Esophagus muscularis mucosa (tissue), 4 donors: ENCODE results near the gene SPINT2. TPM values are rescaled to one million over a fixed set of nuclear protein-coding genes. Genes with fewer than 3 reads are reported as not detected.
A peak's percentile ranks its signal among the peaks of the same experiment; 100 is the strongest.

ENCODE experiments used
- DNase-seq: peaks from one replicate; pipeline ENCODE4 v3.0.0-alpha.2; 2017; ENCODE audit errors: extremely low spot score
- H3K27ac ChIP-seq, 4 donors: fragments of 200-600 bp; sonication (generic); replicated peaks in 1 of 4; 1 replicate in 3 of 4; 2 replicates in 1 of 4; pipeline ENCODE4 v1.5.1; 2016 to 2019; ENCODE audit warnings: mild to moderate bottlenecking in 1 of 4
- H3K27me3 ChIP-seq, 4 donors: fragments of 200-600 bp; sonication (generic); one replicate each; pipeline versions ENCODE4 v1.5.1 to v1.6.0; 2016 to 2019
- H3K36me3 ChIP-seq, 4 donors: fragments of 200-600 bp; sonication (generic); one replicate each; pipeline ENCODE4 v1.5.1; 2016 to 2019
- H3K4me1 ChIP-seq, 4 donors: fragments of 200-600 bp; sonication (generic); one replicate each; pipeline ENCODE4 v1.5.1; 2016 to 2019
- H3K4me3 ChIP-seq, 4 donors: fragments of 200-600 bp; sonication (generic); 1 replicate in 2 of 4; 2 replicates in 2 of 4; pipeline ENCODE4 v1.5.1; 2016 to 2019; ENCODE audit warnings: mild to moderate bottlenecking in 4 of 4, moderate library complexity in 1 of 4
- H3K9me3 ChIP-seq, 4 donors: fragments of 200-600 bp; sonication (generic); 1 replicate in 3 of 4; 2 replicates in 1 of 4; pipeline ENCODE4 v1.5.1; 2016 to 2019
- EP300 ChIP-seq: sonication (generic); formaldehyde crosslinking; IDR thresholded peaks from one replicate; pipeline ENCODE4 v1.6.1; 2017; ENCODE audit warnings: antibody characterized with exemption
- POLR2A ChIP-seq: fragments of 450-650 bp; IDR thresholded peaks from one replicate; pipeline ENCODE4 v1.6.1; 2017; ENCODE audit warnings: antibody characterized with exemption, moderate library complexity, mild to moderate bottlenecking, low read depth
- POLR2AphosphoS5 ChIP-seq, 2 donors: sonication (generic); formaldehyde crosslinking; IDR thresholded peaks; one replicate each; pipeline ENCODE4 v1.6.1; 2017; ENCODE audit warnings: antibody characterized with exemption in 2 of 2
- WGBS: methylation state at CpG from one replicate; pipeline ENCODE4 v1.1.5; 2018; 5-methylcytosine and 5-hydroxymethylcytosine counted together
- intact Hi-C: fragments of 100-400 bp; cut with DNase I; formaldehyde crosslinking; loops from one replicate; pipeline ENCODE4 v1.15.1; 2023
- total RNA-seq, 4 donors: library from RNA; depleted of rRNA; stranded (reverse); fragments of >200 nt; gene quantifications; one replicate each; pipeline versions ENCODE4 v1.1.0 to v1.2.1, GENCODE V29; 2016
- TF ChIP-seq, protein P1 (sequence below), 3 experiments: fragments of 200-600 bp in 2 of 3; fragments of 450-650 bp in 1 of 3; sonication (generic) in 2 of 3; IDR thresholded peaks; one replicate each; pipeline ENCODE4 v1.5.1; 2017 to 2019; ENCODE audit warnings: antibody characterized with exemption in 3 of 3, mild to moderate bottlenecking in 2 of 3, moderate library complexity in 1 of 3

Gene SPINT2
- total RNA-seq, 4 donors from 2014 or later = 5.0 to 13.4 (median 11.4) TPM

GRCh38 chr19:38268539-38268938 lies 4.2 kb downstream of the SPINT2 start:
- Histone ChIP-seq H3K9me3 (no peaks in the 10 kb centered on the region), H3K27ac (no peak overlapping the region), H3K27me3 (peaks cover 0 to 19% (median 11%) of the 10 kb centered on the region in 4 donors), H3K36me3 (no peaks in the 10 kb centered on the region), H3K4me1 (peaks cover 13 to 16% (median 14%) of the 10 kb centered on the region in 4 donors), H3K4me3 (no peak overlapping the region)
- WGBS = 67% methylated on average over 8 of the region's 8 CpGs
- intact Hi-C loops = no loop called here
- TF ChIP-seq POLR2A = no peak
- no peak for TF ChIP-seq EP300
- TF ChIP-seq POLR2AphosphoS5 (IDR thresholded peaks at IDR 0.05) = no peak
- TF ChIP-seq, protein P1, sequence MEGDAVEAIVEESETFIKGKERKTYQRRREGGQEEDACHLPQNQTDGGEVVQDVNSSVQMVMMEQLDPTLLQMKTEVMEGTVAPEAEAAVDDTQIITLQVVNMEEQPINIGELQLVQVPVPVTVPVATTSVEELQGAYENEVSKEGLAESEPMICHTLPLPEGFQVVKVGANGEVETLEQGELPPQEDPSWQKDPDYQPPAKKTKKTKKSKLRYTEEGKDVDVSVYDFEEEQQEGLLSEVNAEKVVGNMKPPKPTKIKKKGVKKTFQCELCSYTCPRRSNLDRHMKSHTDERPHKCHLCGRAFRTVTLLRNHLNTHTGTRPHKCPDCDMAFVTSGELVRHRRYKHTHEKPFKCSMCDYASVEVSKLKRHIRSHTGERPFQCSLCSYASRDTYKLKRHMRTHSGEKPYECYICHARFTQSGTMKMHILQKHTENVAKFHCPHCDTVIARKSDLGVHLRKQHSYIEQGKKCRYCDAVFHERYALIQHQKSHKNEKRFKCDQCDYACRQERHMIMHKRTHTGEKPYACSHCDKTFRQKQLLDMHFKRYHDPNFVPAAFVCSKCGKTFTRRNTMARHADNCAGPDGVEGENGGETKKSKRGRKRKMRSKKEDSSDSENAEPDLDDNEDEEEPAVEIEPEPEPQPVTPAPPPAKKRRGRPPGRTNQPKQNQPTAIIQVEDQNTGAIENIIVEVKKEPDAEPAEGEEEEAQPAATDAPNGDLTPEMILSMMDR (IDR thresholded peaks at IDR 0.05) = no peak
- DNase-seq = no peak

DNA sequence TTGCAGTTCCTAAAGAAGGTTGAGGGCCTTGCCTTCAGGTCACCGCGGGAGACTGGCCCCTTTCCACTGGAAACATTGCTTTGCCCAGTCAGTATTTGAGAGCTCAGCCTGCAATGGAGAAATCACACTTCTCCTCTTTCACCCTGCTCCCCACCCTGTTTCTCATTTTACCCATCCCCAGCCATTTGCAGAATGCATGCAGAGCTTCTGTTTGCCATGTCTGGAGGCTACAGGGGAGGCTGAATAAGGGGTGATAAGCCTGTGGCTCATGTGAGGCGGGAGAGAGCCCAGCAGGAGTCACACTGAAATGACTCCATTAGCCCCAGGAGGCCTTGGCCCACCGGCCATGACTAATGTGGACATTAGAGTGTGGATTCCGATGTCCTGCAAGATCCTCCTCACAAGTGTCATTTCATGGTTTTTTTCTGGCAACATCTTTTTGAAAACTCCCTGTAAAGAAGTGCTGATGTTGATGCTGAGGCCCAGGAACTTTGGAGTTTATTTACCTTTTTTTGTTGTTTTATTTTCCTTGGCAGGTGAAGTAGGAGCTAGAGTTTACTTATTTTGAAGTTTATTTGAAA lies 6.3 kb downstream of the SPINT2 start:
- Histone ChIP-seq H3K27me3 (no peaks in the 10 kb centered on the region), H3K4me3 (no peak overlapping the region), H3K9me3 (no peaks in the 10 kb centered on the region), H3K4me1 (peaks cover 0 to 10% (median 5%) of the 10 kb centered on the region in 4 donors), H3K27ac (no peak overlapping the region), H3K36me3 (no peaks in the 10 kb centered on the region)
- TF ChIP-seq POLR2A (no peak), POLR2AphosphoS5 (IDR thresholded peaks at IDR 0.05) (no peak), EP300 (no peak)
- TF ChIP-seq, protein P1 (IDR thresholded peaks at IDR 0.05) = no peak
- DNase-seq = no peak
- 79% methylated on average over 5 of the region's 5 CpGs for WGBS
- intact Hi-C loops = no loop called here

GRCh38 chr19:38273499-38273898 lies 9.1 kb downstream of the SPINT2 start:
- no peaks in the 10 kb centered on the region for H3K9me3 ChIP-seq
- TF ChIP-seq POLR2A = no peak
- no peak for TF ChIP-seq POLR2AphosphoS5 (IDR thresholded peaks at IDR 0.05)
- TF ChIP-seq, protein P1 (IDR thresholded peaks at IDR 0.05) = no peak
- no peak for TF ChIP-seq EP300
- H3K36me3 ChIP-seq = no peaks in the 10 kb centered on the region
- H3K27me3 ChIP-seq = no peaks in the 10 kb centered on the region
- H3K27ac ChIP-seq = no peak overlapping the region
- WGBS = 84% methylated on average over 2 of the region's 2 CpGs
- intact Hi-C loops = no loop called here
- H3K4me1 ChIP-seq = peaks cover 19 to 25% (median 21%) of the 10 kb centered on the region in 4 donors
- no peak for DNase-seq
- no peak overlapping the region for H3K4me3 ChIP-seq

GRCh38 chr19:38274739-38275138 lies 10.4 kb downstream of the SPINT2 start:
- intact Hi-C loops = no loop called here
- no peaks in the 10 kb centered on the region for H3K36me3 ChIP-seq
- H3K27me3 ChIP-seq = no peaks in the 10 kb centered on the region
- no peaks in the 10 kb centered on the region for H3K9me3 ChIP-seq
- H3K4me3 ChIP-seq = no peak overlapping the region
- no peak overlapping the region for H3K27ac ChIP-seq
- peaks cover 23 to 37% (median 26%) of the 10 kb centered on the region in 4 donors for H3K4me1 ChIP-seq
- TF ChIP-seq, protein P1 (IDR thresholded peaks at IDR 0.05) = no peak
- no peak for TF ChIP-seq POLR2A
- peak; percentile 20 to 34 for TF ChIP-seq POLR2AphosphoS5 (IDR thresholded peaks at IDR 0.05)
- no peak for TF ChIP-seq EP300
- WGBS = 59% methylated on average over 8 of the region's 9 CpGs
- no peak for DNase-seq

GRCh38 chr19:38276942-38277517 lies 12.7 kb downstream of the SPINT2 start:
- DNase-seq = no peak
- Histone ChIP-seq H3K4me1 (peaks cover 23 to 43% (median 26%) of the 10 kb centered on the region in 4 donors), H3K9me3 (no peaks in the 10 kb centered on the region), H3K27me3 (no peaks in the 10 kb centered on the region), H3K27ac (peak overlapping the region; percentile 44 to 61 (median 54)), H3K36me3 (no peaks in the 10 kb centered on the region), H3K4me3 (no peak overlapping the region)
- no peak for TF ChIP-seq POLR2AphosphoS5 (IDR thresholded peaks at IDR 0.05)
- TF ChIP-seq, protein P1 (IDR thresholded peaks at IDR 0.05) = no peak
- WGBS = 97% methylated on average over 7 of the region's 7 CpGs
- intact Hi-C loops = no loop called here
